Muscle layer of colon (tissue), 2 donors: ENCODE data around the gene DMRTC1B.
"Not testable (repeated sequence)": the region's sequence is repeated elsewhere in the genome, so short reads cannot be mapped to it uniquely, and the experiment has no call there.

Source experiments
- H3K27ac ChIP-seq: one replicate; pipeline ENCODE4 v1.7.0; 2013; ENCODE audit warnings: low read depth, mild to moderate bottlenecking, low read length, moderate library complexity
- H3K27me3 ChIP-seq, 2 donors: one replicate each; pipeline ENCODE4 v1.7.0; 2013; ENCODE audit warnings: low read length in 2 of 2, mild to moderate bottlenecking in 2 of 2; ENCODE audit not compliant: insufficient read depth in 2 of 2, control insufficient read depth in 1 of 2
- H3K36me3 ChIP-seq: one replicate; pipeline ENCODE4 v1.7.0; 2013; ENCODE audit warnings: mild to moderate bottlenecking, low read length; ENCODE audit not compliant: insufficient read depth
- H3K4me1 ChIP-seq: one replicate; pipeline ENCODE4 v1.7.0; 2013; ENCODE audit warnings: mild to moderate bottlenecking, low read length; ENCODE audit not compliant: insufficient read depth
- H3K4me3 ChIP-seq, 2 donors: one replicate each; pipeline ENCODE4 v1.7.0; 2013; ENCODE audit warnings: low read length in 2 of 2, low read depth in 1 of 2, mild to moderate bottlenecking in 1 of 2, moderate library complexity in 1 of 2
- H3K9ac ChIP-seq: one replicate; pipeline ENCODE4 v1.7.0; 2013; ENCODE audit warnings: low read length
- H3K9me3 ChIP-seq: one replicate; pipeline ENCODE4 v1.7.0; 2013; ENCODE audit warnings: mild to moderate bottlenecking, low read length
- donor health status: abdominal sarcoma.
- donor health status: Adenocarcinoma of cecum.

The DMRTC1B gene, protein sequence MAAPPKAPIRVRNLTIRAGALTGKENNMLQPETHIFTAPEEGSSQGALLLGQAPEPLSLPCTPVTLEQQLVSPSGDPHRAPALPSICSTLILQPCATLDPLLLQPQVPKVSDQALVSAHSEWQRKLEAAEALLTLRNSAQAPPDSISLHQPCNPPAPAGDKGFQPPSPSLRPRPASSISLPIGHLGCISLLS

GRCh38 chrX:72776653-72777466 lies at the start of gene DMRTC1B:
Gene DMRTC1B (plus strand): TSS chrX:72776890. CDS start chrX:72845136, 68,246 bp downstream.
- not testable (repeated sequence) for H3K36me3 ChIP-seq, H3K27ac ChIP-seq, H3K27me3 ChIP-seq, H3K9me3 ChIP-seq, H3K4me3 ChIP-seq, H3K4me1 ChIP-seq, H3K9ac ChIP-seq

- Histone ChIP-seq H3K9ac (no peak overlapping the region), H3K4me3 (no peak overlapping the region), H3K4me1 (no peaks in the 10 kb centered on the region), H3K36me3 (no peaks in the 10 kb centered on the region), H3K9me3 (no peaks in the 10 kb centered on the region), H3K27ac (no peak overlapping the region), H3K27me3 (no peaks in the 10 kb centered on the region)
These were observed 48.8 kb upstream of the DMRTC1B start for GRCh38 chrX:72727846-72728245.

DNA sequence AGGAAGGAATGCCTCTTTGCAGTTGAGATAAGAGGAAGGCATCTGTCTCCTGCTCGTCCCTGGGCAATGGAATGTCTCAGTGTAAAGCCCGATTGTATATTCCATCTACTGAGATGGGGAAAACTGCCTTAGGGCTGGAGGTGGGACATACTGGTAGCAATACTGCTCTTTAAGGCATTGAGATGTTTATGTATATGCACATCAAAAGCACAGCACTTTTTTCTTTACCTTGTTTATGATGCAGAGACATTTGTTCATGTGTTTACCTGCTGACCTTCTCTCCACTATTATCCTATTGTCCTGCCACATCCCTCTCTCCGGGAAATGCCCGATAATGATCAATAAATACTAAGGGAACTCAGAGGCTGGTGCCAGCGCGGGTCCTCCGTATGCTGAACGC lies 43.1 kb upstream of the DMRTC1B start:
- not testable (repeated sequence) for H3K9ac ChIP-seq, H3K27me3 ChIP-seq, H3K27ac ChIP-seq, H3K4me3 ChIP-seq, H3K4me1 ChIP-seq, H3K36me3 ChIP-seq, H3K9me3 ChIP-seq

DNA sequence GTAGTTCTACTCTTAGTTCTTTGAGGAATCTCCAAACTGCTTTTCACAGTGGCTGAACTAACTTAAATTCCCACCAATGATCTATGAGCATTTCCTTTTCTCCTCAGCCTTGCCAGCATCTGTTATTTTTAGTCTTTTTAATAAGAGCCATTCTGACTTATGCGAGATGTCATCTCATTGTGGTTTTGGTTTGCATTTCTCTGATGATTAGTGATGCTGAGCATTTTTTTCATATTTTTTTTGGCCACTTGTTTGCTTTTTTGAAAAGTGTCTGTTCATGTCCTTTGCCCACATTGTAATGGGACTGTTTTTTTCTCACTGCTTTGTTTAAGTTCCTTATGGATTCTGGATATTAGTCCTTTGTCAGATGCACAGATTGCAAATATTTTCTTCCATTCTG lies 41.1 kb upstream of the DMRTC1B start:
- Histone ChIP-seq H3K9ac (no peak overlapping the region), H3K36me3 (no peaks in the 10 kb centered on the region), H3K27ac (no peak overlapping the region), H3K9me3 (no peaks in the 10 kb centered on the region), H3K4me3 (no peak overlapping the region), H3K4me1 (no peaks in the 10 kb centered on the region), H3K27me3 (peaks cover 0 to 3% of the 10 kb centered on the region in 2 donors)

- H3K27ac ChIP-seq, H3K9me3 ChIP-seq, H3K36me3 ChIP-seq, H3K27me3 ChIP-seq, H3K4me1 ChIP-seq, H3K9ac ChIP-seq, H3K4me3 ChIP-seq: not testable (repeated sequence)
These were observed 31.1 kb upstream of the DMRTC1B start for GRCh38 chrX:72745546-72745945.

- not testable (repeated sequence) for H3K36me3 ChIP-seq, H3K27me3 ChIP-seq, H3K4me1 ChIP-seq, H3K4me3 ChIP-seq, H3K9me3 ChIP-seq, H3K27ac ChIP-seq, H3K9ac ChIP-seq
These were observed 28.1 kb upstream of the DMRTC1B start for GRCh38 chrX:72748545-72748944.

- not testable (repeated sequence) for H3K9me3 ChIP-seq, H3K27ac ChIP-seq, H3K27me3 ChIP-seq, H3K36me3 ChIP-seq, H3K4me3 ChIP-seq, H3K4me1 ChIP-seq, H3K9ac ChIP-seq
These were observed 16.2 kb upstream of the DMRTC1B start for GRCh38 chrX:72760454-72760853.

DNA sequence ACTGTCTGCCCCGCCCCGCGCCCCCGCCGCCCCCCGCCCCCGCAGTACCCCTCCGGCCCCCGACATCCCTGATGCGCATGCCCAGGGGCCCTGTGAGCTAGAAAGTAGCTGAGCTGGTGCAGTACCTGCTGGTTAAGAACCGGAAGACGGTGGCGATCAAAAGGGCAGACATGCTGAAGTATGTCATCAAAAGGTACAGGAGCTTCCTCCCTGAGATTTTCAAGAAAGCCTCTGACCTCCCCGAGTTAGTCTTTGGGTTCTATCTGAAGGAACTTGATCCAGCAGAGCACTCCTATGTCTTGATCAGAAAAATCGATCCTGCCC lies 739 bp downstream of the DMRTC1B start:
- not testable (repeated sequence) for H3K27ac ChIP-seq, H3K4me1 ChIP-seq, H3K27me3 ChIP-seq, H3K36me3 ChIP-seq, H3K9me3 ChIP-seq, H3K9ac ChIP-seq, H3K4me3 ChIP-seq

GRCh38 chrX:72778146-72778545 lies 1.5 kb downstream of the DMRTC1B start:
- not testable (repeated sequence) for H3K4me1 ChIP-seq, H3K4me3 ChIP-seq, H3K9ac ChIP-seq, H3K9me3 ChIP-seq, H3K27ac ChIP-seq, H3K36me3 ChIP-seq, H3K27me3 ChIP-seq

DNA sequence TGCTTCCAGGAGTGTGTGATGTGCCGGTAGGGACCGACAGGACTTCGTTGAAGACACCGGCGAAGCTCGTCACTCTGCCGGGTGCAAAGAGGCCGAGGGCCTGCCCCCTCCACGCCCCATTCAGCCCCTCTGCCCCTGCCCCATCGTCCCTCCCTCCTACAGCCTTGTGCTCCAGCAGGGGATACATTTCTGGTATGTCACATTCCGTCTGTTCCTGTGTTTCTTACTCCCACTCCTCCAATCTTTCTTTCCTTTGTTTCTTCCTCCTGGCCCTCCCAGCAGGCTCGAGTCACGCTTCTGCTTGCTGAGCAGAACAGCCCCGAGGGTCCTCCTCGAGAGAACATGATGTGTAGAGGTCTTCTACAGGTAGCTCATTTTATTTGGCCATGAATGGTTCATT lies 5.9 kb downstream of the DMRTC1B start, which contains the start of gene FAM236B:
TSS of gene FAM236B (minus strand) at position 101 of the 400 bp plus-strand sequence. CDS start at position 1, 100 bp downstream.
- not testable (repeated sequence) for H3K4me1 ChIP-seq, H3K27me3 ChIP-seq, H3K36me3 ChIP-seq

DNA sequence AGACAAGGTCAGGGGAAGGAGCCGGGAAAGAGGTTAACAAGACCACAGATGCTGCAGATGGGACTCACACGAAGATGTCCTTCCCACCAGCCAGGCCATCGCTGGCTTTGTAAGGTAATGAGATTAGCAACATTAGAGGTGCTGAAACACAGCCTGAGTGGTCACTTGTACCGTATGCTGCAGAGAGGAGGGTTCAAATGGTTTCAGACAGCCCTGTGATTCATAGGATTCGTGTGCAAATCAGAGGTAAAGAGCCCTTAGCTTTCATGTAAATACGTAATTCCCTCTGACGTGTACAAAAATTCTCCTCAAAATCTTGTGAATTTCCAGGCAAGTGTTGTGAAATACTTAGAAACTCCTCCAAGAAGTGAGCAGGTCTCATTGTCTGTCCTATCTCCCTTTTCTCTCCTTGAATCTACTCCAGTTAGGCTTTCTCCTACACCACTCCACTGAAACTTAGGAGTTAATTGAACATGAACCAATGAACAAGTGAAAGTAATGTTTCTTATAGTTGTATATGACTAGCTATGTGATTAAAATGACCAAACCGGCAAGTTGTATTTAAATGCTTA lies 6.8 kb downstream of the DMRTC1B start:
- not testable (repeated sequence) for H3K4me3 ChIP-seq, H3K4me1 ChIP-seq, H3K9me3 ChIP-seq, H3K36me3 ChIP-seq, H3K27ac ChIP-seq, H3K27me3 ChIP-seq, H3K9ac ChIP-seq

More for the DNA sequence above, 5.9 kb downstream of the DMRTC1B start, which contains the start of gene FAM236B:
- not testable (repeated sequence) for H3K27ac ChIP-seq, H3K4me3 ChIP-seq, H3K9me3 ChIP-seq, H3K9ac ChIP-seq

- not testable (repeated sequence) for H3K36me3 ChIP-seq, H3K9ac ChIP-seq, H3K27ac ChIP-seq, H3K9me3 ChIP-seq, H3K4me1 ChIP-seq, H3K27me3 ChIP-seq, H3K4me3 ChIP-seq
These were observed 7.3 kb downstream of the DMRTC1B start for GRCh38 chrX:72783964-72784363.
